Ovary (tissue), 3 donors: ENCODE measurements around the gene ZNF408.

Experiments
- CTCF ChIP-seq, 3 donors: fragments of 450-650 bp in 2 of 3; fragments of 200-600 bp in 1 of 3; IDR thresholded peaks; one replicate each; pipeline versions ENCODE4 v1.5.1 to v1.8.0; 2016 to 2022; ENCODE audit warnings: antibody characterized with exemption in 3 of 3, mild to moderate bottlenecking in 1 of 3
- POLR2A ChIP-seq: fragments of 450-650 bp; IDR thresholded peaks from one replicate; pipeline ENCODE4 v1.6.1; 2017; ENCODE audit warnings: antibody characterized with exemption, mild to moderate bottlenecking, moderate library complexity
- donor health status: DM: no; HTN: no; CAD: no.

DNA sequence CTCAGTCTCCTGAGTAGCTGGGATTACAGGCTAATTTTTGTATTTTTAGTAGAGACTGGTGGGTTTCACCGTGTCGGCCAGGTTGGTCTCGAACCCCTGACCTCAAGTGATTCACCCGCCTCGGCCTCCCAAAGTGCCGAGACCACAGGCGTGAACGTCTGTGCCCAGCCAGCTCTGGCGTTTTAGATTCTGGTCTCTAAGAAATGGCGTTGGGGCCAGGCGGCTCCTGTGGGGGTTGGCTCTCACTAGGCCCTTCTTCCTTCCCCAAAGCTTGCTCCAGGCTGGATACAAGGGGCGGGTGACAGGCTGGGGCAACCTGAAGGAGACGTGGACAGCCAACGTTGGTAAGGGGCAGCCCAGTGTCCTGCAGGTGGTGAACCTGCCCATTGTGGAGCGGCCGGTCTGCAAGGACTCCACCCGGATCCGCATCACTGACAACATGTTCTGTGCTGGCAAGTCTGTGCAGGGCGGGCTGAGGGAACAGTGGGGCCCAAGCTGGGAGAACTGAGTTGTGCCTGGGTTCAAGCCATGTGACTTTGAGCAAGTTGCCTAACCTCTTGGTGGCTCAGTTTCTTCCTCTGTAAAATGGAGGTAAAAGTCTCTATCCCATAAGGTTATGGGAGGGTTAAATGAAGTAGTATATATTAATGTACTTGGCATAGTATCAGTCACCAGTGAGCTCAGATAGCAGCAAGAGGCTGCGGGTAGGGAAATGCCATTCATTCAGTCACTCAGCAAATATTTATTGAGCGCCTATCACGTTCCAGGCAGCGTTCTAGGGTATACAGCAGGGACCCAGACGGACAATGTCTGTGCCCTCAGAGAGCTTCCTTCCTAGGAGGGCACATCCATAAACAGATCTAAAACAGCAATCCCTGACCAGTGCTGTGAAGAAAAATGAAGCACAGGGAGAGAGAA lies 28.5 kb downstream of the ZNF408 start:
- TF ChIP-seq CTCF (IDR thresholded peaks at IDR 0.05): no peak
- no peak for TF ChIP-seq POLR2A
